Measurements from ENCODE around the gene KRT31. TPM values are rescaled to one million over a fixed set of nuclear protein-coding genes. Genes with fewer than 3 reads are reported as not detected.
"Not testable (repeated sequence)": the region's sequence is repeated elsewhere in the genome, so short reads cannot be mapped to it uniquely, and the experiment has no call there.

Gene KRT31
- total RNA-seq, 2 experiments from 2014 or later, result not detected

DNA sequence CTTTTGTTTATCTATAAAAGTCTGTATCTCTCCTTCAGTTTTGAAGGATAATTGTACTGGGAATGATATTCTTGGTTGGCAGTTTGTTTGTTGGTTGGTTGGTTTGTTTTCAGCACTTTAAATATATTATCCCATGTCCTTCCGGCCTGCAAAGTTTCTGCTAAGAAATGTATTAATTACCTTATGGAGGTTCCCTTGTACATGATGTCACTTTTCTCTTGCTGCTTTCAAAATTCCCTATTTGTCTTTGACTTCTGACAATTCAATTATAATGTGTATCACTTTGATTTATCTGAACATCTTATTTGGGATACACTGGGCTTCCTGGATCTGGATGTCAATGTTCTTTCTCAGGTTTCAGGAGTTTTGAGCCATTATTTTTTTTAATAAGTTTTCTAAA lies 11.2 kb downstream of the KRT31 start:
- DNase-seq (no peak), ATAC-seq (no peak)
- Mint-ChIP-seq H3K27ac (no peak overlapping the region), H3K36me3 (ENCODE audit: low read depth) (no peaks in the 10 kb centered on the region), H3K9me3 (peaks cover 9% of the 10 kb centered on the region), H3K27me3 (peaks cover 2% of the 10 kb centered on the region), H3K4me3 (no peak overlapping the region), H3K4me1 (ENCODE audit: low read depth) (no peaks in the 10 kb centered on the region)
- CTCF ChIA-PET, result no interaction called here
- POLR2A ChIA-PET, result no interaction called here
- intact Hi-C loops (cut with micrococcal nuclease), result no loop called here
- TF ChIP-seq, protein P1, sequence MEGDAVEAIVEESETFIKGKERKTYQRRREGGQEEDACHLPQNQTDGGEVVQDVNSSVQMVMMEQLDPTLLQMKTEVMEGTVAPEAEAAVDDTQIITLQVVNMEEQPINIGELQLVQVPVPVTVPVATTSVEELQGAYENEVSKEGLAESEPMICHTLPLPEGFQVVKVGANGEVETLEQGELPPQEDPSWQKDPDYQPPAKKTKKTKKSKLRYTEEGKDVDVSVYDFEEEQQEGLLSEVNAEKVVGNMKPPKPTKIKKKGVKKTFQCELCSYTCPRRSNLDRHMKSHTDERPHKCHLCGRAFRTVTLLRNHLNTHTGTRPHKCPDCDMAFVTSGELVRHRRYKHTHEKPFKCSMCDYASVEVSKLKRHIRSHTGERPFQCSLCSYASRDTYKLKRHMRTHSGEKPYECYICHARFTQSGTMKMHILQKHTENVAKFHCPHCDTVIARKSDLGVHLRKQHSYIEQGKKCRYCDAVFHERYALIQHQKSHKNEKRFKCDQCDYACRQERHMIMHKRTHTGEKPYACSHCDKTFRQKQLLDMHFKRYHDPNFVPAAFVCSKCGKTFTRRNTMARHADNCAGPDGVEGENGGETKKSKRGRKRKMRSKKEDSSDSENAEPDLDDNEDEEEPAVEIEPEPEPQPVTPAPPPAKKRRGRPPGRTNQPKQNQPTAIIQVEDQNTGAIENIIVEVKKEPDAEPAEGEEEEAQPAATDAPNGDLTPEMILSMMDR (IDR thresholded peaks at IDR 0.05), result no peak

DNA sequence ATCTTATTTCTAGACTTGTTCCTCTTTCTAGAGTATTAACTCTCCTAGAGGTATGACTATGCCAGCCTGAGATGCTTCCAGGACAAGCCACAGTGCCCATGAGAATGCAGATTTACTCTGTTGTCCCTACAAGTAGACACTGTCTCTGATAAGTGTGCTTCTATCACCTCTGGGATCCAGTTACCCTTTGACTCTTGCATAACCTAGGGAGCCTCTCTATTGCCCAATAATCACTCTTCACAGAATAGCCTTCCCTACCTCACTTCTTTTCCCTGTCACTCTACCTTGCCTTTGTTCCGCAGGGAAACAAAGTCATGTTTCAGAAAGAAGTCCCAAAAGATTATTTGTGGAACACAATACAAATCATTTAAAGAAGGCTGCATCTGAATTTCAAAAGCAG lies 13.7 kb downstream of the KRT31 start:
- no peaks in the 10 kb centered on the region for H3K27me3 Mint-ChIP-seq
- no peak for ATAC-seq
- DNase-seq, result no peak
- no peaks in the 10 kb centered on the region for H3K4me1 Mint-ChIP-seq (ENCODE audit: low read depth)
- no peaks in the 10 kb centered on the region for H3K36me3 Mint-ChIP-seq (ENCODE audit: low read depth)
- CTCF ChIA-PET, result no interaction called here
- POLR2A ChIA-PET, result no interaction called here
- intact Hi-C loops (cut with micrococcal nuclease), result no loop called here
- peaks cover 9% of the 10 kb centered on the region for H3K9me3 Mint-ChIP-seq
- H3K4me3 Mint-ChIP-seq, result no peak overlapping the region
- TF ChIP-seq, protein P1 (IDR thresholded peaks at IDR 0.05), result no peak
- no peak overlapping the region for H3K27ac Mint-ChIP-seq

DNA sequence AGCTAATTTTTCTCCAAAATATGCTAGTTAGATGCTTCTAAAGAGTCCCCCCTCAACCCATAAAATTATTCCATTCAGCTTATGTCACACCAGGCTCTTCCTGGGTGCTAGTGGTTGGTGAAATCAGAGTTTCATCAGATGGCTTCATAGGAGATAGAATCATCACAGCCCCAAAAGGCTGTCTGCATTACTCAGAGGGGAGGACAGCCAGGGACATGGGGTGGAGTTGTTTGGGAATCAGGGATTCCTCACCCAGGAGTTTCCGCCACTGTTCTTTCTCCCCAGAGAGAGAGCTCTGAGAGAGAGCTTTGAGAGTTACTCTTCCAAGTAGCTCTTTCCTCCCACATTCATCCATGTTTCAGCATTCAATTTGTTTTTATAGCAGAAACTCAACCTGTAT lies 15.0 kb downstream of the KRT31 start:
- Mint-ChIP-seq H3K4me1 (ENCODE audit: low read depth) (peaks cover 6% of the 10 kb centered on the region), H3K36me3 (ENCODE audit: low read depth) (no peaks in the 10 kb centered on the region), H3K27ac (no peak overlapping the region), H3K27me3 (no peaks in the 10 kb centered on the region), H3K4me3 (no peak overlapping the region), H3K9me3 (peaks cover 6% of the 10 kb centered on the region)
- ChIA-PET POLR2A (no interaction called here), CTCF (interaction anchor here (0.9 kb wide), 1 partner anchor 28 kb away, joined by 3 read pairs; no protein-coding TSS in a partner anchor)
- DNase-seq (no peak), ATAC-seq (no peak)
- intact Hi-C loops (cut with micrococcal nuclease), result no loop called here
- TF ChIP-seq, protein P1 (IDR thresholded peaks at IDR 0.05), result no peak

DNA sequence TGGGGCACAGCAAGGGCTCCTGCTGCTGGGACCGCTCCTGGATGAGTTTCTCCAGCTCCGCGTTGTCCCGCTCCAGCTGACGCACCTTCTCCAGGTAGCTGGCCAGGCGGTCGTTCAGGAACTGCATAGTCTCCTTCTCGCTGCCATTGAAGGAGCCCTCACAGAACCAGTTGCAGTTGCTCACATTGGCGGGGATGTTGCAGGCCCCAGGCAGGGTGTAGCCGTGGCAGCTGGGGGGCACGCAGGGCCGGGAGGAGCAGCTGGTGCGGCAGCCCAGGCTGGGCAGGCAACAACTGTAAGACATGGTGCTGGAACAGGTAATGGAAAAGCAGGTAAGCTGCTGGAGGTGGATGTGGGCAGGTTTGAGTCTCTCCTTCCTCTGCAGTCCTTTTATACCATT lies 15.5 kb downstream of the KRT31 start, which contains the start of gene KRT34:
Gene KRT34, minus strand, starts transcription at position 364 of the 400 bp plus-strand sequence. Its CDS starts 60 bp downstream, at position 304.
- CTCF ChIA-PET, result interaction anchor here (0.9 kb wide), 1 partner anchor 28 kb away, joined by 3 read pairs; no protein-coding TSS in a partner anchor
- H3K9me3 Mint-ChIP-seq; DNase-seq; H3K27me3 Mint-ChIP-seq; ATAC-seq; H3K4me3 Mint-ChIP-seq; H3K4me1 Mint-ChIP-seq (ENCODE audit: low read depth); H3K36me3 Mint-ChIP-seq (ENCODE audit: low read depth); intact Hi-C loops (cut with micrococcal nuclease); H3K27ac Mint-ChIP-seq: not testable (repeated sequence)
- POLR2A ChIA-PET, result interaction anchor here (1.7 kb wide), 1 partner anchor 22 kb away, joined by 4 read pairs; no protein-coding TSS in a partner anchor

DNA sequence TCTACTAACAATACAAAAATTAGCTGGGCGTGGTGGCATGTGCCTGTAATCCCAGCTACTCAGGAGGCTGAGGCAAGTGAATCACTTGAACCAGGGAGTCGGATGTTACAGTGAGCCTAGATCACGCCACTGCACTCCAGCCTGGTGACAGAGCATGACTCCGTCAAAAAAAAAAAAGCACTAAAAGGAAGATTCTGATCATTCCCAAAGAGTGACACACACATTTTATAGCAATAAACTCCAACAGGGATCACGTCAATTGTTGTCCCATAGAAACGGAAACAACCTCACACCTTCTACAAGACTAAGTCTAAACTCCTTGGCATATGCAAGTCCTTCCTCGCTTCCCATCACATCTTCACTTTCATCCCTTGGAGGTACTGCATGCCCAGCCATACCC lies 17.3 kb downstream of the KRT31 start:
- H3K36me3 Mint-ChIP-seq (ENCODE audit: low read depth); POLR2A ChIA-PET; H3K9me3 Mint-ChIP-seq; H3K27ac Mint-ChIP-seq; intact Hi-C loops (cut with micrococcal nuclease); CTCF ChIA-PET; H3K4me1 Mint-ChIP-seq (ENCODE audit: low read depth); H3K4me3 Mint-ChIP-seq; H3K27me3 Mint-ChIP-seq; DNase-seq; ATAC-seq: not testable (repeated sequence)

DNA sequence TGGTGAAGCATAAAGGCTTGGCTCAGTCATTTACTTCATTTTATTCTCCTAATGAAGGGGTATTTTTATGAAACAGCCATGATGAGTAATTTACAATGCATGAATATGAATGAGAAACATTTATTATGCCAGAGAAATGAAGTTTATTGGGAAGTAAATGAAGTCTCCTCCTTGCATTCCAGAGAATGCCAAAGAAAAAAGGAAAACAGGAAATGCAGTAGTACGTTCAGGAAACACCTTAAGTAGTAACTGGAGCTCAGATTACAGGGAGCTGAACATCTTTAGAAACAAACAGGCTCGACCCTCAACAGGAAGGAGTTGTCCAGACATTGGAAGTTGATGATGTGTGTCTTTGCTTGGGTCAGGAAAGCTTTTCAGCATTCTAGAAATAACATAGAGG lies 19.9 kb downstream of the KRT31 start:
- Mint-ChIP-seq H3K9me3 (peaks cover 3% of the 10 kb centered on the region), H3K4me1 (ENCODE audit: low read depth) (peaks cover 6% of the 10 kb centered on the region), H3K36me3 (ENCODE audit: low read depth) (no peaks in the 10 kb centered on the region), H3K4me3 (no peak overlapping the region), H3K27me3 (no peaks in the 10 kb centered on the region), H3K27ac (no peak overlapping the region)
- intact Hi-C loops (cut with micrococcal nuclease), result no loop called here
- ATAC-seq, result no peak
- POLR2A ChIA-PET, result no interaction called here
- CTCF ChIA-PET, result no interaction called here
- TF ChIP-seq, protein P1 (IDR thresholded peaks at IDR 0.05), result no peak
- no peak for DNase-seq

Data from activated CD8-positive, alpha-beta T cell treated with anti-CD3 and anti-CD28 coated beads for 36 hours (primary cell).